GM18498 (cell line): ENCODE data around the gene DEDD2.
"Not testable (repeated sequence)": the region's sequence is repeated elsewhere in the genome, so short reads cannot be mapped to it uniquely, and the experiment has no call there.

Experiments used
- ATAC-seq: cut with Tn5 transposase; IDR thresholded peaks from one replicate; pipeline ENCODE4 v1.9.1; 2021; ENCODE audit warnings: mild to moderate bottlenecking, moderate library complexity; ENCODE audit not compliant: unreplicated experiment

The DEDD2 gene

DNA sequence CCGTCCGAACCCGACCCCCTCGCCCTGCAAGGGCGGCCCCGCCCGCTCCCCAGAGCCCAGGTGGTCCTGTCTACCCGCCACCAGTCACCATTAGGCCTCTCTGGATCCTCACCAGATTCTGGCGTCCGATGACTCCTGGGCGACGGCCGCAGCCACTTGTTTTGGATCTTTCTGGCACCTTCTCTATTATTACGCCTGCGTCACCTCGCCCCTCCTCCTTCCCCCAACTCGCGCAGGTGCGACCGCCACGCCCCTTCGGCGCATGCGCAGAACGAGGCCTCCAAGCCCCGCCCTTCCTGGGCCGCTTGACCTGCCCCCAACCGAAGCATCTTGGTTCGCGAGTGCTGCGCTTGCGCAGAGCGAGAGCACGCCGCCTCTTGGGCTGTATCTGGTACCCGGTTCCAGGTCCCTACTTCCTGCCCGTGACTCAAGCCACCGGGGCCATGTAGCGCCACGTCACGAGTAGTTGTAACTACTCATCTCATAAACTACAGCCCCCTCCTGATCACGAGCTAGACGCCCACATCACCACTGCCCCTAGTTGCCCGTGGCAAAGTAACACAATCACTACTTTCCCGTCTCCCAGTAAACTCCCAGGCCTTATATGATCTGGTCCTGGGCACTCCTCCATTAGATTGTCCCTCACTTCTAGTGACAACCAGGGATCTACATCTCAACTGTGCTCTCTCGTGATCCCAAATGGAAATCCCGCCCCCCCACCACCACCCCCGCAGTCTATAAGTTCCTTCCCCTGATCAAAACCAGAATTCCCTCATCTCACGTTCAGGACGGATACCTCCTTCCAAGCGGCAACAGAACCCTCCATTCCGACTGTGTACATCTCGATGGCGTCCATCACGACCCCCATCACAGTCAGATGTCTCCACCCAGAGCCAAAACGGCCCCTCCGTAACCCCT, at the start of gene DEDD2:
TSS of gene DEDD2 (minus strand) at position 158 of the 918 bp plus-strand sequence. CDS start 670 bp downstream, outside the sequence.
- ATAC-seq = peak; percentile 69

GRCh38 chr19:42266928-42267603, 49.6 kb upstream of the DEDD2 start:
- ATAC-seq = not testable (repeated sequence)

- not testable (repeated sequence) for ATAC-seq
Observed at GRCh38 chr19:42266105-42266504, 48.6 kb upstream of the DEDD2 start.

DNA sequence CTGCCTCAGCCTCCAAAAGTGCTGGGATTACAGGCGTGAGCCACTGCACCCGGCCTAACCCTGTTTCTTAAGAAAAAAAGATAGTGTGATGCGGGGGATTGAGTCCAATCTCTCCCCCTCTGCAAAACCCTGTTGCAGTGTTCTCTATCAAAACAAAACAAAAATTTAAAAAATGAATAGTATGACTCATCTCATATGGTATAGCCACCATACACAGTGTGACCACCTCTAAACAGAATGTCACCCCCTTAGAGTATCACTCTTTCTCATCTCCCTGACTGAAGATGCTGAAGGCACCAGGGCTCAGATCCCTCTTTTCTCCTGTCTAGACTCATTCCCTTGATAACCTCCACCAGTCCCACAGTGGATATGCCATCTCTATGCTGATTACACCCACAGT, 44.3 kb upstream of the DEDD2 start:
- no peak for ATAC-seq

DNA sequence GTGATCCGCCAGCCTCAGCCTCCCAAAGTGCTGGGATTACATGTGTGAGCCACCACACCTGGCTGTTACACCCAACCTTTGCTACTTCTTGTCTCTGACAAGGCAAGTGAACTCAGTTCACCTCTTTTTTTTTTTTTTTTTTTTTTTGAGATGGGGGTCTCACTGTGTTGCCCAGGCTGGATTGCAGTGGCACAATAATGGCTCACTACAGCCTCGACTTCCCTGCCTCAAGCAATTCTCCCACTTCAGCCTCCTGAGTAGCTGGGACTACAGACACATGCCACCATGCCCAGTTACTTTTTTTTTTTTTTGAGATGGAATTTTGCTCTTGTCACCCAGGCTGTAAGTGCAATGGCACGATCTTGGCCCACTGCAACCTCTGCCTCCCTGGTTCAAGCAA, 40.4 kb upstream of the DEDD2 start:
- ATAC-seq = not testable (repeated sequence)

GRCh38 chr19:42255766-42256745, 38.6 kb upstream of the DEDD2 start:
- ATAC-seq = no peak

DNA sequence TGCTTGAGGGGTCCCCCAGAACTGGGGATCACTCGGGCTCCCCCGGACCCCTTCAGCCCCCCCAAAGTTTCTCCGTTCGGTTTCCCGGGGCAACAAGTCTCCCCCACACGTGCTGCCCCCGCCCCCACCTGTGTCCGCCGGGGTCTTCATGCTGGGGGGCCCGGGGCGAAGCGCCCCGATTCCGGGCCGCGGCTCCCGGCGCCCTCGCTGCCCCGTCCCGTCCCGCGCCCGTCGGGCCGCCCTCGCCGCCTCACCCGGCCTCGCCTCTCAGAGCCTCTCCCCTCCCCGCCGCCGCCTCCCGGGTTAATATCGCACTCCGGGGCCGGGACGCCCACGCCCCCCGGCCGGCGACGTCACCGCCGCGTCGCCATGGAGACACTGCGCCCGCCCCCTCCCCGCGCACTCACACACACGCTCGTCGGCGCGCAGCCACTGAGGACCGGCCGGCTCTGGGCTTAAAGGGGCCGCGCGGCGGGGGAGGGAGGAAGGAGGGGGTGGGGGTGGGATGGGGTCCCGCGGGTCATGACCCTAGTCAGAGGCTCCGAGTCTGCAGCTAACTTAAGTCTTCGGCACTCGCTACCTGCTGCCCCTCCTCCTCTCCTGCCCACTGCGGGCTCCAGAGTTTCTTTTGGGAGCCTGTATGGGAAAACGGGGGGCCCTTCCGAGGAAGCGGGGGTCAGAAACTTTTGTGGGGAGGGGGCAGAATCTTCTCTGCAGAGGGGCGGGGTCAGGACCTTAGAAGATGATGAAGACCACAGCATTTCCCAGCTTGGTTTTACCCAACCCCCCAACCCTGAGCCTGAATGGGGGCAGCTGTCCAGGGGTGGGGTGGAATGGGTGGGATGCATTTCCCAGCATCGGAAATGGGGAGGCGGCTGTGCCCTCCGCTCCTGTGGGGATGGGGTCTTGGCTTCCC, 37.6 kb upstream of the DEDD2 start, which contains the start of gene ERF:
TSS of gene ERF (minus strand) at position 279 of the 916 bp plus-strand sequence. CDS start at position 150, 129 bp downstream.
- peak; percentile 70 for ATAC-seq

GRCh38 chr19:42254089-42254849, 36.8 kb upstream of the DEDD2 start:
- peak; percentile 31 for ATAC-seq

GRCh38 chr19:42253245-42254088, 36.0 kb upstream of the DEDD2 start:
- ATAC-seq = peak; percentile 15

GRCh38 chr19:42252365-42253244, 35.1 kb upstream of the DEDD2 start:
- no peak for ATAC-seq

GRCh38 chr19:42251572-42252358, 34.3 kb upstream of the DEDD2 start:
- no peak for ATAC-seq

- no peak for ATAC-seq
Observed at GRCh38 chr19:42250666-42251531, 33.4 kb upstream of the DEDD2 start.

GRCh38 chr19:42250183-42250665, 32.7 kb upstream of the DEDD2 start:
- ATAC-seq = no peak

- ATAC-seq = no peak
Observed at GRCh38 chr19:42249769-42250168, 32.3 kb upstream of the DEDD2 start.

DNA sequence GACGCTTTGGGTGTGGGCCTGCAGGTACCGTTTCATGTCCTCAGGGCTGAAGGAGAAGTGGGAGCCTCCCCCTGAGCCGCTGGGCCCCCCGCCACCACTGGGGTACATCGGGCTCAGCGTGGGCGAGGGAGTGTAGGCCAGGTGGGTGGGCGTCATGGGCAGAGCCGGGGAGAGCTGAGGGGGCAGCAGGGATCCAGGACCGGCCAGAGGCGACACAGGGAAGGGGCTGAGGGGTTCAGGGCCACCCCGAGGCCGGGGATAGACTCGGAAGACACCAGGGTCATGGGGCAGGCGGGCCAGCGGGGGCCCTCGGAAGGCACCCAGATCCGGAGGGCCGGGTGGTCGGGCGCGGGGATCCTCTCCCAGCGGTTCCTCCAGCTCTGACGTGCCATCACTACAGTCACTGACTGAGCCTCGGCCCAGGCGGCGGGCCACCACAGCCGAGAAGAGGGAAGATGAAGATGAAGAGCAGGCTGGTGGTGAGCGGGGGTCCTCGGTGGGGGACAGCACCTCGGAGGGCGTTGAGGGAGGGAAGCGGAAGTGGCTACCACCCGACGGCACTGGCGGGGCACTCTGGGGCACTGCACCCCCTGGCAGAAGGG, 31.8 kb upstream of the DEDD2 start:
- no peak for ATAC-seq
